Mesenchymal stem cell (in vitro differentiated cells and primary cell): ENCODE data around the gene CFAP99.
A peak's percentile ranks its signal among the peaks of the same experiment; 100 is the strongest.

Source experiments
- DNase-seq: peaks from one replicate; pipeline ENCODE4 v3.0.0-alpha.2; 2013
- H2AFZ ChIP-seq: one replicate; pipeline ENCODE4 v1.6.1; 2013; ENCODE audit warnings: low read depth, mild to moderate bottlenecking, control low read depth, inconsistent platforms, low read length, moderate library complexity
- H2AK5ac ChIP-seq: 2 replicates; pipeline ENCODE4 v1.6.1; 2013; ENCODE audit warnings: low read length, moderate library complexity, mild to moderate bottlenecking, inconsistent platforms; ENCODE audit not compliant: severe bottlenecking
- H2BK120ac ChIP-seq: one replicate; pipeline ENCODE4 v1.6.1; 2013; ENCODE audit warnings: low read depth, mild to moderate bottlenecking, inconsistent platforms, low read length, moderate library complexity
- H2BK12ac ChIP-seq, 2 experiments: one replicate each; pipeline ENCODE4 v1.6.1; 2013; ENCODE audit warnings: inconsistent platforms in 2 of 2, low read length in 2 of 2, mild to moderate bottlenecking in 2 of 2, moderate library complexity in 2 of 2, control low read depth in 1 of 2
- H2BK15ac ChIP-seq: one replicate; pipeline ENCODE4 v1.6.1; 2013; ENCODE audit warnings: mild to moderate bottlenecking, low read depth, inconsistent platforms; ENCODE audit not compliant: poor library complexity, severe bottlenecking
- H2BK5ac ChIP-seq: 2 replicates; pipeline ENCODE4 v1.6.1; 2013; ENCODE audit warnings: low read depth, mild to moderate bottlenecking, low read length, control low read depth, inconsistent platforms; ENCODE audit not compliant: poor library complexity, severe bottlenecking
- H3K14ac ChIP-seq, 2 experiments: one replicate each; pipeline ENCODE4 v1.6.1; 2013; ENCODE audit warnings: inconsistent platforms in 2 of 2, low read length in 2 of 2, control low read depth in 1 of 2, mild to moderate bottlenecking in 1 of 2, moderate library complexity in 1 of 2
- H3K18ac ChIP-seq, 2 experiments: one replicate each; pipeline ENCODE4 v1.6.1; 2013; ENCODE audit warnings: inconsistent platforms in 2 of 2, low read length in 2 of 2, control low read depth in 1 of 2, low read depth in 1 of 2, mild to moderate bottlenecking in 1 of 2
- H3K23ac ChIP-seq, 2 experiments: one replicate each; pipeline ENCODE4 v1.6.1; 2013; ENCODE audit warnings: inconsistent platforms in 2 of 2, low read length in 2 of 2, mild to moderate bottlenecking in 2 of 2, moderate library complexity in 2 of 2, control low read depth in 1 of 2
- H3K27ac ChIP-seq: 2 replicates; pipeline ENCODE4 v1.5.1; 2013; ENCODE audit warnings: mild to moderate bottlenecking, moderate library complexity, low read length, control low read depth, inconsistent platforms; ENCODE audit not compliant: poor library complexity, severe bottlenecking
- H3K27me3 ChIP-seq, 2 experiments: 2 replicates each; pipeline versions ENCODE4 v1.6.1 to v1.7.0; 2013; ENCODE audit warnings: low read length in 2 of 2, mild to moderate bottlenecking in 2 of 2, moderate library complexity in 2 of 2, control low read depth in 1 of 2, inconsistent platforms in 1 of 2; ENCODE audit not compliant: control insufficient read depth in 1 of 2, insufficient read depth in 1 of 2
- H3K36me3 ChIP-seq, 2 experiments: 2 replicates each; pipeline versions ENCODE4 v1.6.1 to v1.7.0; 2013; ENCODE audit warnings: low read length in 2 of 2, control low read depth in 1 of 2, inconsistent platforms in 1 of 2, low read depth in 1 of 2, mild to moderate bottlenecking in 1 of 2; ENCODE audit not compliant: insufficient read depth in 2 of 2, control insufficient read depth in 1 of 2
- H3K4ac ChIP-seq, 2 experiments: one replicate each; pipeline ENCODE4 v1.6.1; 2013; ENCODE audit warnings: inconsistent platforms in 2 of 2, low read length in 2 of 2, mild to moderate bottlenecking in 2 of 2, moderate library complexity in 2 of 2, control low read depth in 1 of 2, low read depth in 1 of 2
- H3K4me1 ChIP-seq: 2 replicates; pipeline ENCODE4 v1.6.1; 2013; ENCODE audit warnings: low read depth, low read length, control low read depth; ENCODE audit not compliant: control insufficient read depth, insufficient read depth
- H3K4me2 ChIP-seq: 2 replicates; pipeline ENCODE4 v1.6.1; 2013; ENCODE audit warnings: low read length, mild to moderate bottlenecking, inconsistent platforms; ENCODE audit not compliant: poor library complexity, severe bottlenecking
- H3K4me3 ChIP-seq, 2 experiments: 2 replicates each; pipeline versions ENCODE4 v1.5.1 to v1.7.0; 2013; ENCODE audit warnings: low read length in 2 of 2, mild to moderate bottlenecking in 2 of 2, control low read depth in 1 of 2, low read depth in 1 of 2; ENCODE audit not compliant: insufficient read depth in 1 of 2
- H3K79me1 ChIP-seq: replicated peaks from 2 replicates; pipeline ENCODE4 v1.6.1; 2013; ENCODE audit warnings: mild to moderate bottlenecking, control low read depth, low read length, inconsistent platforms; ENCODE audit not compliant: poor library complexity, severe bottlenecking
- H3K9ac ChIP-seq: 2 replicates; pipeline ENCODE4 v1.7.0; 2013; ENCODE audit warnings: mild to moderate bottlenecking, low read length, moderate library complexity
- H3K9me3 ChIP-seq: 2 replicates; pipeline ENCODE4 v1.7.0; 2013; ENCODE audit warnings: mild to moderate bottlenecking, low read length; ENCODE audit not compliant: control insufficient read depth
- H4K8ac ChIP-seq: one replicate; pipeline ENCODE4 v1.6.1; 2013; ENCODE audit warnings: inconsistent platforms, mild to moderate bottlenecking, low read length, moderate library complexity
- H4K91ac ChIP-seq: one replicate; pipeline ENCODE4 v1.6.1; 2013; ENCODE audit warnings: mild to moderate bottlenecking, low read length, inconsistent platforms
- WGBS: methylation state at CpG from one replicate; pipeline ENCODE4 v1.1.7; 2013; ENCODE audit warnings: mixed read lengths; 5-methylcytosine and 5-hydroxymethylcytosine counted together

Gene CFAP99

DNA sequence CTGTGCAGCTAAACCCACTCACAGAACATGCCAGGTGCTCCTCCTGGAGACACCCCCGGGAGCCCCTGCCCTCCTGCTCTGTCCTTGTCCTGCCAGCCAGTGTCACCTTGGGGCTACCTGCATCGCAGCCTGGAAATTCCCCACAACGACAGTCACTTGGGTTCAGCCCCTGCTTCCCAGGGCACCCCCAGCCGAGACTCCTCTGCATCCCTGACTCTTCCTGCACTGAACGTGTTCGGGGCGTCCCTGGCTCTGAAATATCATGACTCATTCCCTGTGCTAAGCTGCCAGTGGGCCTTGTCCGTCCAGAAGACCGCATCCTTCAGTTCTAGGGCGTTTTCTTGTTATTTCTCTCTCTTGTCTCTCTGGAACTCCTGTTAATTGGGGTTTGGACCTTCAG, 5.8 kb downstream of the CFAP99 start:
- WGBS: 75% methylated on average over 10 of the region's 10 CpGs
- DNase-seq: no peak
- H3K4me3 ChIP-seq: no peak overlapping the region
- no peak overlapping the region for H2BK120ac ChIP-seq
- H3K27me3 ChIP-seq: peaks cover 13 to 54% of the 10 kb centered on the region in 2 experiments
- H3K14ac ChIP-seq: no peak overlapping the region
- no peak overlapping the region for H3K27ac ChIP-seq
- no peak overlapping the region for H2BK12ac ChIP-seq
- H4K8ac ChIP-seq: no peak overlapping the region
- no peak overlapping the region for H3K18ac ChIP-seq
- no peak overlapping the region for H2BK15ac ChIP-seq
- H3K4me2 ChIP-seq: no peak overlapping the region
- H2AK5ac ChIP-seq: no peak overlapping the region
- H2AFZ ChIP-seq: no peak overlapping the region
- peaks cover 0 to 3% of the 10 kb centered on the region in 2 experiments for H3K36me3 ChIP-seq
- no peak overlapping the region for H3K4ac ChIP-seq
- peak overlapping the region; percentile 47 for H3K9ac ChIP-seq
- H3K4me1 ChIP-seq: peaks cover 9% of the 10 kb centered on the region
- H3K23ac ChIP-seq: no peak overlapping the region
- no peak overlapping the region for H2BK5ac ChIP-seq
- no peak overlapping the region for H4K91ac ChIP-seq
- no peaks in the 10 kb centered on the region for H3K79me1 ChIP-seq
- peaks cover 4% of the 10 kb centered on the region for H3K9me3 ChIP-seq

DNA sequence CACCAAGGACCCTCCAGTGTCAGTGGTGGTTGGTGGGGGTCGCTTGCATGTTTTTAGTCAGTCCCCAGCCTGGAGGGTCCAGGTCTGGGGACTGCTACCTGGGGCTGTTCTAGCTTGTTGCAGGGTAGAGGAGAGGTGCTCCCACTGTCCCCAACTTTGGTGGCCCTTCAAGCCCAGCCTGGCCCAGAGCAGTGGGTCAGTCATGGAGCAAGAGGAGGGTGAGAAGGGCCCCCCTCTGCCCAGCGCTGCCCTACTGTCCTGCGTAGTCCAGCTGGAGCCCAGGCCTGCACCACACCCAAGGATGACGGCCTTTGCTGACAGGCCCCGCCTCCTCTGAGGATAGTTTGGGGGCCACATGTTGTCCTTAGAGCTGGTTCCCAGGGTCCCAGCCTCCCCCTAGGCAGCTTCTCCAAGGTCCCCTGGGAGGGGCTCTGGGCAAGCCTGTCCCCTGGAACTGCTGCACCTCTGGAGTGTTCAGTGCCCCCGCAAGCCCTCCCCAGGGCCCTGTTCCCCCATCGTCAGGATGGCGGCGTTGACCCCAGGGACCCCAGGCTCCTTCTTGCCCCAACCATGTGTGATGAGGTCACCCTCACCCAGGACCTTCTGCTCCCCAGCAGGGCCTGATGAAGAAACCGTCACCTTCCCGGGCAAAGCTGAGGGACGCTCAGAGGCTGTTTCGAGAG, 6.8 kb downstream of the CFAP99 start:
- no peak overlapping the region for H3K18ac ChIP-seq
- no peak overlapping the region for H3K27ac ChIP-seq
- no peak overlapping the region for H3K9ac ChIP-seq
- H2BK15ac ChIP-seq: no peak overlapping the region
- H2BK120ac ChIP-seq: no peak overlapping the region
- H3K9me3 ChIP-seq: peaks cover 2% of the 10 kb centered on the region
- no peak overlapping the region for H2BK5ac ChIP-seq
- no peak overlapping the region for H2AFZ ChIP-seq
- H2BK12ac ChIP-seq: no peak overlapping the region
- H3K4me1 ChIP-seq: peaks cover 9% of the 10 kb centered on the region
- H4K8ac ChIP-seq: no peak overlapping the region
- no peak overlapping the region for H3K4me2 ChIP-seq
- peaks cover 4 to 45% of the 10 kb centered on the region in 2 experiments for H3K27me3 ChIP-seq
- peaks cover 0 to 3% of the 10 kb centered on the region in 2 experiments for H3K36me3 ChIP-seq
- no peak overlapping the region for H4K91ac ChIP-seq
- H2AK5ac ChIP-seq: peak overlapping the region; percentile 38
- no peak overlapping the region for H3K4ac ChIP-seq
- H3K79me1 ChIP-seq: no peaks in the 10 kb centered on the region
- DNase-seq: no peak
- no peak overlapping the region for H3K23ac ChIP-seq
- 88% methylated on average over 13 of the region's 13 CpGs for WGBS
- H3K4me3 ChIP-seq: no peak overlapping the region
- H3K14ac ChIP-seq: peak overlapping the region in 1 of 2 experiments; percentile 11

DNA sequence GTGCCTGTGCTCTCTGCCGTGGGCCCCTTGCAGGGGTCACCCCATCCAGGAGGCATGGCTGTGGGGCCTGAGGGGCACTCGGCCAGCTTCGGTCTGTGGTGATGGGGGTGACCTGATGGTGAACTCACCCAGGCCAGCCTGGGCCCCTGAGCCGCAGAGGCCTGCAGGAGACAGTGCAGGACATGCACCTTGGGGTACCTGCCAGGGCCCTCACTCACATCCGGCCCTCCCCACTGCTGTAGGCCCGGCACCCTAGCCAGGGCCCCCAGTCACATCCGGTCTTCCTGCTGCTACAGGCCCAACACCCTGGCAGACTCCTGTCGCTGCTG, 7.3 kb downstream of the CFAP99 start:
- no peak for DNase-seq
- H2AK5ac ChIP-seq: no peak overlapping the region
- H3K23ac ChIP-seq: no peak overlapping the region
- no peak overlapping the region for H3K4me3 ChIP-seq
- 90% methylated on average over 8 of the region's 8 CpGs for WGBS
- no peak overlapping the region for H4K8ac ChIP-seq
- H3K4me2 ChIP-seq: no peak overlapping the region
- H2AFZ ChIP-seq: no peak overlapping the region
- peaks cover 9% of the 10 kb centered on the region for H3K4me1 ChIP-seq
- H3K27ac ChIP-seq: no peak overlapping the region
- no peak overlapping the region for H3K9ac ChIP-seq
- peaks cover 0 to 40% of the 10 kb centered on the region in 2 experiments for H3K27me3 ChIP-seq
- H2BK5ac ChIP-seq: no peak overlapping the region
- H3K79me1 ChIP-seq: no peaks in the 10 kb centered on the region
- no peaks in the 10 kb centered on the region for H3K9me3 ChIP-seq
- H2BK15ac ChIP-seq: no peak overlapping the region
- no peak overlapping the region for H4K91ac ChIP-seq
- no peak overlapping the region for H3K18ac ChIP-seq
- no peak overlapping the region for H2BK12ac ChIP-seq
- no peak overlapping the region for H2BK120ac ChIP-seq
- H3K14ac ChIP-seq: peak overlapping the region in 1 of 2 experiments; percentile 56
- H3K36me3 ChIP-seq: peaks cover 0 to 3% of the 10 kb centered on the region in 2 experiments
- H3K4ac ChIP-seq: no peak overlapping the region

DNA sequence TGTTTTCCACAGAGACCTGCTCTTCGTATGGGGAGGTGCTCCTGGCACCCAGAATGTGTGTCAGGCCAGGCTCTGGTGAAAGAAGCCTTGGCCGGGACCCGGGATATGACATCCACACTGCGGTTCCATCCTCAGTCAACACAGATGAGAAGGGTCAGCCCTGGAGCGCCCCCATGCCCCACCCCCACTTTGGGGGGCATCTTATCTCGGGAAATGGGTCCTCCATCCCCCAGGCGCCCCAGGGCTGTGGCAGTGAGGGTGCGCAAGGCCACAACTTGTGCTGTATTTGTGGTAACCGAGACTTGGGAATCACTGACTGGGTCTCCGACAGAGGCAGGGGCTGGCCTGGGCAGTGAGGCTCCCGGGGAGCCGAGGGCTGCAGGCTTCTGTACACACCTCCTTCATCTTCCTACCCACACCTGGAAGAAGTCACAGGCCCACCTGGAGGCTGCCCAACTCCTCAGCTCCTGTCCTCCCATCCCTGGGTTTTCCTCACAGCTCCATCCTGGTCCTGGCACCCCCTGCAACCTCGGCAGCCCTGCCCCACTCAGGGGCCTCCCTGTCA, 8.0 kb downstream of the CFAP99 start:
- H3K4ac ChIP-seq: no peak overlapping the region
- no peak overlapping the region for H4K8ac ChIP-seq
- H3K9me3 ChIP-seq: no peaks in the 10 kb centered on the region
- H4K91ac ChIP-seq: no peak overlapping the region
- H2BK5ac ChIP-seq: no peak overlapping the region
- no peak for DNase-seq
- H3K23ac ChIP-seq: no peak overlapping the region
- H3K14ac ChIP-seq: no peak overlapping the region
- H3K36me3 ChIP-seq: peaks cover 0 to 3% of the 10 kb centered on the region in 2 experiments
- no peak overlapping the region for H2AK5ac ChIP-seq
- no peak overlapping the region for H3K4me2 ChIP-seq
- no peak overlapping the region for H3K27ac ChIP-seq
- H3K4me1 ChIP-seq: peaks cover 9% of the 10 kb centered on the region
- no peak overlapping the region for H3K4me3 ChIP-seq
- H2BK15ac ChIP-seq: no peak overlapping the region
- no peak overlapping the region for H2AFZ ChIP-seq
- 80% methylated on average over 13 of the region's 13 CpGs for WGBS
- no peak overlapping the region for H2BK12ac ChIP-seq
- H3K9ac ChIP-seq: no peak overlapping the region
- H3K18ac ChIP-seq: no peak overlapping the region
- peaks cover 0 to 37% of the 10 kb centered on the region in 2 experiments for H3K27me3 ChIP-seq
- H2BK120ac ChIP-seq: no peak overlapping the region
- H3K79me1 ChIP-seq: no peaks in the 10 kb centered on the region
